ENCODE data around the gene KRT13. TPM values are rescaled to one million over a fixed set of nuclear protein-coding genes. Genes with fewer than 3 reads are reported as not detected.

KRT13 gene
- total RNA-seq, 1 experiment from 2014 or later = not detected

DNA sequence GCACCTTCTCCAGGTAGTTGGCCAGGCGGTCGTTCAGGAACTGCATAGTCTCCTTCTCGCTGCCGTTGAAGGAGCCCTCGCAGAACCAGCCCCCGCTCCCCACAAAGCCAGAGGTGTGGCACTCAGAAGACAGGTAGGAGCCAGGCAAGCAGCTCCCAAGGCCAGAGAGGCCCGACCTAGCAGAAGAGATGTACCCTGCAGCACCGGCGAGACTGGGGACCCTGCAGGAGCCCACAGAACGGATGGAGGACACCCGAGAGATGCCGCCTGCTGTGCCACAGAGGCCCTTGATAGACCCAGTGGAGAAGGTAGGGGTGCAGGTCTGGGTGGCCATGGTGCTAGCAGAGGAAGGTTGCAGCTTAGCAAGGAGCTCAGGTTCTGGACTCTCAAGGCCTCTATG lies 15.9 kb downstream of the KRT13 start, which contains the start of gene KRT36:
Gene KRT36 (minus strand): TSS at position 380 of the 400 bp plus-strand sequence. CDS start 46 bp downstream, at position 334.
- Mint-ChIP-seq H3K27me3 (ENCODE audit: low read depth) (peaks cover 17% of the 10 kb centered on the region), H3K4me3 (no peak within 1 kb of the TSS), H3K36me3 (no peaks in the 10 kb centered on the region), H3K4me1 (no peaks in the 10 kb centered on the region), H3K9me3 (no peaks in the 10 kb centered on the region), H3K27ac (no peak within 1 kb of the TSS)
- POLR2A ChIA-PET = no interaction called here
- ATAC-seq (no peak), DNase-seq (ENCODE audit: low spot score) (no peak)
- TF ChIP-seq, protein P1, sequence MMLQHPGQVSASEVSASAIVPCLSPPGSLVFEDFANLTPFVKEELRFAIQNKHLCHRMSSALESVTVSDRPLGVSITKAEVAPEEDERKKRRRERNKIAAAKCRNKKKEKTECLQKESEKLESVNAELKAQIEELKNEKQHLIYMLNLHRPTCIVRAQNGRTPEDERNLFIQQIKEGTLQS (CRISPR knock-in tag; conservative IDR thresholded peaks at IDR 0.05) = no peak
- TF ChIP-seq ZBTB21 (CRISPR knock-in tag; IDR thresholded peaks at IDR 0.05; ENCODE audit: borderline replicate concordance) (no peak), ZNF121 (CRISPR knock-in tag; IDR thresholded peaks at IDR 0.05) (no peak), CREB1 (CRISPR knock-in tag; IDR thresholded peaks at IDR 0.05) (no peak), NFE2L1 (CRISPR knock-in tag; IDR thresholded peaks at IDR 0.05) (no peak), MYBL2 (CRISPR knock-in tag; IDR thresholded peaks at IDR 0.05) (no peak), SMAD4 (CRISPR knock-in tag; IDR thresholded peaks at IDR 0.05) (no peak), JAZF1 (CRISPR knock-in tag; IDR thresholded peaks at IDR 0.05) (no peak), ZNF317 (CRISPR knock-in tag; IDR thresholded peaks at IDR 0.05; ENCODE audit: borderline replicate concordance, low read depth) (no peak)
- TF ChIP-seq, protein P2, sequence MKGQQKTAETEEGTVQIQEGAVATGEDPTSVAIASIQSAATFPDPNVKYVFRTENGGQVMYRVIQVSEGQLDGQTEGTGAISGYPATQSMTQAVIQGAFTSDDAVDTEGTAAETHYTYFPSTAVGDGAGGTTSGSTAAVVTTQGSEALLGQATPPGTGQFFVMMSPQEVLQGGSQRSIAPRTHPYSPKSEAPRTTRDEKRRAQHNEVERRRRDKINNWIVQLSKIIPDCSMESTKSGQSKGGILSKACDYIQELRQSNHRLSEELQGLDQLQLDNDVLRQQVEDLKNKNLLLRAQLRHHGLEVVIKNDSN (CRISPR knock-in tag; IDR thresholded peaks at IDR 0.05) = no peak
- TF ChIP-seq, protein P3, sequence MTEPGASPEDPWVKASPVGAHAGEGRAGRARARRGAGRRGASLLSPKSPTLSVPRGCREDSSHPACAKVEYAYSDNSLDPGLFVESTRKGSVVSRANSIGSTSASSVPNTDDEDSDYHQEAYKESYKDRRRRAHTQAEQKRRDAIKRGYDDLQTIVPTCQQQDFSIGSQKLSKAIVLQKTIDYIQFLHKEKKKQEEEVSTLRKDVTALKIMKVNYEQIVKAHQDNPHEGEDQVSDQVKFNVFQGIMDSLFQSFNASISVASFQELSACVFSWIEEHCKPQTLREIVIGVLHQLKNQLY (CRISPR knock-in tag; IDR thresholded peaks at IDR 0.05) = no peak
- TF ChIP-seq, protein P4, sequence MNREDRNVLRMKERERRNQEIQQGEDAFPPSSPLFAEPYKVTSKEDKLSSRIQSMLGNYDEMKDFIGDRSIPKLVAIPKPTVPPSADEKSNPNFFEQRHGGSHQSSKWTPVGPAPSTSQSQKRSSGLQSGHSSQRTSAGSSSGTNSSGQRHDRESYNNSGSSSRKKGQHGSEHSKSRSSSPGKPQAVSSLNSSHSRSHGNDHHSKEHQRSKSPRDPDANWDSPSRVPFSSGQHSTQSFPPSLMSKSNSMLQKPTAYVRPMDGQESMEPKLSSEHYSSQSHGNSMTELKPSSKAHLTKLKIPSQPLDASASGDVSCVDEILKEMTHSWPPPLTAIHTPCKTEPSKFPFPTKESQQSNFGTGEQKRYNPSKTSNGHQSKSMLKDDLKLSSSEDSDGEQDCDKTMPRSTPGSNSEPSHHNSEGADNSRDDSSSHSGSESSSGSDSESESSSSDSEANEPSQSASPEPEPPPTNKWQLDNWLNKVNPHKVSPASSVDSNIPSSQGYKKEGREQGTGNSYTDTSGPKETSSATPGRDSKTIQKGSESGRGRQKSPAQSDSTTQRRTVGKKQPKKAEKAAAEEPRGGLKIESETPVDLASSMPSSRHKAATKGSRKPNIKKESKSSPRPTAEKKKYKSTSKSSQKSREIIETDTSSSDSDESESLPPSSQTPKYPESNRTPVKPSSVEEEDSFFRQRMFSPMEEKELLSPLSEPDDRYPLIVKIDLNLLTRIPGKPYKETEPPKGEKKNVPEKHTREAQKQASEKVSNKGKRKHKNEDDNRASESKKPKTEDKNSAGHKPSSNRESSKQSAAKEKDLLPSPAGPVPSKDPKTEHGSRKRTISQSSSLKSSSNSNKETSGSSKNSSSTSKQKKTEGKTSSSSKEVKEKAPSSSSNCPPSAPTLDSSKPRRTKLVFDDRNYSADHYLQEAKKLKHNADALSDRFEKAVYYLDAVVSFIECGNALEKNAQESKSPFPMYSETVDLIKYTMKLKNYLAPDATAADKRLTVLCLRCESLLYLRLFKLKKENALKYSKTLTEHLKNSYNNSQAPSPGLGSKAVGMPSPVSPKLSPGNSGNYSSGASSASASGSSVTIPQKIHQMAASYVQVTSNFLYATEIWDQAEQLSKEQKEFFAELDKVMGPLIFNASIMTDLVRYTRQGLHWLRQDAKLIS (CRISPR knock-in tag; IDR thresholded peaks at IDR 0.05; ENCODE audit: borderline replicate concordance) = no peak
- TF ChIP-seq, protein P5, sequence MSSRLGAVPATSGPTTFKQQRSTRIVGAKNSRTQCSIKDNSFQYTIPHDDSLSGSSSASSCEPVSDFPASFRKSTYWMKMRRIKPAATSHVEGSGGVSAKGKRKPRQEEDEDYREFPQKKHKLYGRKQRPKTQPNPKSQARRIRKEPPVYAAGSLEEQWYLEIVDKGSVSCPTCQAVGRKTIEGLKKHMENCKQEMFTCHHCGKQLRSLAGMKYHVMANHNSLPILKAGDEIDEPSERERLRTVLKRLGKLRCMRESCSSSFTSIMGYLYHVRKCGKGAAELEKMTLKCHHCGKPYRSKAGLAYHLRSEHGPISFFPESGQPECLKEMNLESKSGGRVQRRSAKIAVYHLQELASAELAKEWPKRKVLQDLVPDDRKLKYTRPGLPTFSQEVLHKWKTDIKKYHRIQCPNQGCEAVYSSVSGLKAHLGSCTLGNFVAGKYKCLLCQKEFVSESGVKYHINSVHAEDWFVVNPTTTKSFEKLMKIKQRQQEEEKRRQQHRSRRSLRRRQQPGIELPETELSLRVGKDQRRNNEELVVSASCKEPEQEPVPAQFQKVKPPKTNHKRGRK (CRISPR knock-in tag; IDR thresholded peaks at IDR 0.05; ENCODE audit: borderline replicate concordance) = no peak
- TF ChIP-seq, protein P6, sequence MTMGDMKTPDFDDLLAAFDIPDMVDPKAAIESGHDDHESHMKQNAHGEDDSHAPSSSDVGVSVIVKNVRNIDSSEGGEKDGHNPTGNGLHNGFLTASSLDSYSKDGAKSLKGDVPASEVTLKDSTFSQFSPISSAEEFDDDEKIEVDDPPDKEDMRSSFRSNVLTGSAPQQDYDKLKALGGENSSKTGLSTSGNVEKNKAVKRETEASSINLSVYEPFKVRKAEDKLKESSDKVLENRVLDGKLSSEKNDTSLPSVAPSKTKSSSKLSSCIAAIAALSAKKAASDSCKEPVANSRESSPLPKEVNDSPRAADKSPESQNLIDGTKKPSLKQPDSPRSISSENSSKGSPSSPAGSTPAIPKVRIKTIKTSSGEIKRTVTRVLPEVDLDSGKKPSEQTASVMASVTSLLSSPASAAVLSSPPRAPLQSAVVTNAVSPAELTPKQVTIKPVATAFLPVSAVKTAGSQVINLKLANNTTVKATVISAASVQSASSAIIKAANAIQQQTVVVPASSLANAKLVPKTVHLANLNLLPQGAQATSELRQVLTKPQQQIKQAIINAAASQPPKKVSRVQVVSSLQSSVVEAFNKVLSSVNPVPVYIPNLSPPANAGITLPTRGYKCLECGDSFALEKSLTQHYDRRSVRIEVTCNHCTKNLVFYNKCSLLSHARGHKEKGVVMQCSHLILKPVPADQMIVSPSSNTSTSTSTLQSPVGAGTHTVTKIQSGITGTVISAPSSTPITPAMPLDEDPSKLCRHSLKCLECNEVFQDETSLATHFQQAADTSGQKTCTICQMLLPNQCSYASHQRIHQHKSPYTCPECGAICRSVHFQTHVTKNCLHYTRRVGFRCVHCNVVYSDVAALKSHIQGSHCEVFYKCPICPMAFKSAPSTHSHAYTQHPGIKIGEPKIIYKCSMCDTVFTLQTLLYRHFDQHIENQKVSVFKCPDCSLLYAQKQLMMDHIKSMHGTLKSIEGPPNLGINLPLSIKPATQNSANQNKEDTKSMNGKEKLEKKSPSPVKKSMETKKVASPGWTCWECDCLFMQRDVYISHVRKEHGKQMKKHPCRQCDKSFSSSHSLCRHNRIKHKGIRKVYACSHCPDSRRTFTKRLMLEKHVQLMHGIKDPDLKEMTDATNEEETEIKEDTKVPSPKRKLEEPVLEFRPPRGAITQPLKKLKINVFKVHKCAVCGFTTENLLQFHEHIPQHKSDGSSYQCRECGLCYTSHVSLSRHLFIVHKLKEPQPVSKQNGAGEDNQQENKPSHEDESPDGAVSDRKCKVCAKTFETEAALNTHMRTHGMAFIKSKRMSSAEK (CRISPR knock-in tag; IDR thresholded peaks at IDR 0.05; ENCODE audit: borderline replicate concordance) = no peak
- CTCF ChIA-PET = interaction anchor here (1.7 to 10.9 kb wide), 4 partner anchors 59 to 173 kb away, joined by 7 to 160 read pairs (median 20); no protein-coding TSS in a partner anchor
